Neuronal stem cell (in vitro differentiated cells): ENCODE measurements around the gene POMGNT1.
"Not testable (repeated sequence)": the region's sequence is repeated elsewhere in the genome, so short reads cannot be mapped to it uniquely, and the experiment has no call there.

ENCODE experiments used
- DNase-seq: peaks from one replicate; pipeline ENCODE4 v3.0.0-alpha.2; 2013; ENCODE audit warnings: low spot score
- H2AFZ ChIP-seq: one replicate; pipeline ENCODE4 v1.6.1; 2013; ENCODE audit warnings: mild to moderate bottlenecking, low read length, inconsistent platforms
- H2AK5ac ChIP-seq: 2 replicates; pipeline ENCODE4 v1.6.1; 2013; ENCODE audit warnings: low read depth, mild to moderate bottlenecking, inconsistent platforms, low read length, moderate library complexity, mixed read lengths
- H2BK120ac ChIP-seq: 2 replicates; pipeline ENCODE4 v1.6.1; 2013; ENCODE audit warnings: low read depth, mild to moderate bottlenecking, inconsistent platforms, low read length, moderate library complexity, mixed read lengths
- H2BK12ac ChIP-seq: one replicate; pipeline ENCODE4 v1.6.1; 2013; ENCODE audit warnings: low read length, inconsistent platforms
- H2BK15ac ChIP-seq: 2 replicates; pipeline ENCODE4 v1.6.1; 2013; ENCODE audit warnings: mild to moderate bottlenecking, low read length, inconsistent platforms, mixed read lengths
- H2BK5ac ChIP-seq: one replicate; pipeline ENCODE4 v1.6.1; 2013; ENCODE audit warnings: inconsistent platforms, mild to moderate bottlenecking, low read length, moderate library complexity
- H3K14ac ChIP-seq: one replicate; pipeline ENCODE4 v1.6.1; 2013; ENCODE audit warnings: low read length, inconsistent platforms
- H3K18ac ChIP-seq: 2 replicates; pipeline ENCODE4 v1.6.1; 2013; ENCODE audit warnings: low read length, inconsistent platforms
- H3K23ac ChIP-seq: 2 replicates; pipeline ENCODE4 v1.6.1; 2013; ENCODE audit warnings: low read depth, mild to moderate bottlenecking, mixed read lengths, low read length, inconsistent platforms; ENCODE audit not compliant: poor library complexity
- H3K27ac ChIP-seq: replicated peaks from 3 replicates; pipeline ENCODE4 v1.5.1; 2013; ENCODE audit warnings: low read length, inconsistent platforms
- H3K27me3 ChIP-seq, 3 experiments: 2 replicates each; pipeline ENCODE4 v1.6.1; 2013; ENCODE audit warnings: low read length in 3 of 3, mild to moderate bottlenecking in 2 of 3, inconsistent platforms in 1 of 3, low read depth in 1 of 3, mixed read lengths in 1 of 3, moderate library complexity in 1 of 3; ENCODE audit not compliant: control insufficient read depth in 3 of 3, insufficient read depth in 3 of 3
- H3K36me3 ChIP-seq, 2 donors: replicated peaks in 1 of 2; 2 replicates each; pipeline ENCODE4 v1.6.1; 2013; ENCODE audit warnings: low read length in 2 of 2; ENCODE audit not compliant: control insufficient read depth in 2 of 2, insufficient read depth in 2 of 2
- H3K4ac ChIP-seq: 2 replicates; pipeline ENCODE4 v1.6.1; 2013; ENCODE audit warnings: inconsistent platforms, mild to moderate bottlenecking, low read length, moderate library complexity
- H3K4me1 ChIP-seq, 2 donors: 1 replicate in 1 of 2; 2 replicates in 1 of 2; pipeline ENCODE4 v1.6.1; 2013; ENCODE audit warnings: low read length in 2 of 2, low read depth in 1 of 2; ENCODE audit not compliant: control insufficient read depth in 2 of 2, insufficient read depth in 1 of 2
- H3K4me2 ChIP-seq: one replicate; pipeline ENCODE4 v1.6.1; 2013; ENCODE audit warnings: mild to moderate bottlenecking, low read length, inconsistent platforms; ENCODE audit not compliant: insufficient read depth, poor library complexity, severe bottlenecking
- H3K4me3 ChIP-seq, 2 donors: 2 replicates each; pipeline ENCODE4 v1.5.1; 2013; ENCODE audit warnings: low read length in 2 of 2, mild to moderate bottlenecking in 2 of 2, inconsistent platforms in 1 of 2, moderate library complexity in 1 of 2
- H3K79me1 ChIP-seq: one replicate; pipeline ENCODE4 v1.6.1; 2013; ENCODE audit warnings: low read depth, mild to moderate bottlenecking, inconsistent platforms, low read length, moderate library complexity
- H3K9ac ChIP-seq: one replicate; pipeline ENCODE4 v1.6.1; 2013; ENCODE audit warnings: mild to moderate bottlenecking, low read depth, low read length, inconsistent platforms; ENCODE audit not compliant: poor library complexity
- H3K9me3 ChIP-seq, 2 donors: replicated peaks in 1 of 2; 2 replicates each; pipeline versions ENCODE3 to v1.6.1; 2013; ENCODE audit warnings: low read length in 2 of 2, mild to moderate bottlenecking in 2 of 2, inconsistent platforms in 1 of 2, low read depth in 1 of 2, mixed read lengths in 1 of 2, moderate library complexity in 1 of 2; ENCODE audit not compliant: control insufficient read depth in 2 of 2, insufficient read depth in 1 of 2
- H4K8ac ChIP-seq: one replicate; pipeline ENCODE4 v1.6.1; 2013; ENCODE audit warnings: low read depth, mild to moderate bottlenecking, inconsistent platforms, low read length, moderate library complexity
- H4K91ac ChIP-seq: one replicate; pipeline ENCODE4 v1.6.1; 2013; ENCODE audit warnings: low read length, low read depth, mild to moderate bottlenecking, inconsistent platforms; ENCODE audit not compliant: poor library complexity
- WGBS, 2 donors: extraction: QIAGEN DNeasy Blood & Tissue Kit; methylation state at CpG; one replicate each; pipeline ENCODE4 v1.1.7; 2013; ENCODE audit warnings: missing lambda C conversion rate in 2 of 2, mixed read lengths in 1 of 2; ENCODE audit not compliant: insufficient read length in 2 of 2, insufficient replicate concordance in 1 of 2; ENCODE audit errors: extremely low coverage in 2 of 2; 5-methylcytosine and 5-hydroxymethylcytosine counted together

POMGNT1 gene

DNA sequence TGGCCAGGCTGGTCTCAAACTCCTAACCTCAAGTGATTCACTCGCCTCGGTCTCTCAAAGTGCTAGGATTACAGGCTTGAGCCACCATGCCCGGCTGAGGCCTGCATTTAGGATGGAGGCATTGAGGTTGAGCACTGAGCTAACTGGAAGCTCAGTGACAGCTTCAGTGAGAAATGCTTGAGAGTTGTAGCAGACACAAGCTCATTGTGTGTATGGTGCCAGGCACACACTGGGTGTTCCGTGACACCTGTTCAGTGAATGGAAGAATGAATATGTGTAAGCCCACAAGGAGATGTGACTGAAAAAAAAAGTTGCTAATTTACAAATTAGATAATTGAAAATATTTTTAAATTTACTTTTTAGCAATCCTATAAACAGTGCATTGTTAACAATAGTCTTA, 26.7 kb upstream of the POMGNT1 start:
- Histone ChIP-seq H3K18ac (no peak overlapping the region), H2BK5ac (no peak overlapping the region), H3K4ac (no peak overlapping the region), H3K27me3 (no peaks in the 10 kb centered on the region), H3K9me3 (no peaks in the 10 kb centered on the region), H3K36me3 (no peaks in the 10 kb centered on the region), H3K14ac (no peak overlapping the region), H3K79me1 (no peaks in the 10 kb centered on the region), H3K23ac (no peak overlapping the region), H2BK12ac (no peak overlapping the region), H2BK15ac (no peak overlapping the region), H3K4me2 (no peak overlapping the region), H2AFZ (no peak overlapping the region), H2BK120ac (no peak overlapping the region), H3K9ac (no peak overlapping the region), H3K4me1 (peaks cover 21 to 28% of the 10 kb centered on the region in 2 donors), H3K4me3 (no peak overlapping the region), H2AK5ac (no peak overlapping the region), H4K91ac (no peak overlapping the region), H4K8ac (no peak overlapping the region), H3K27ac (no peak overlapping the region)
- DNase-seq, result no peak
- no CpG with 5 or more reads among the region's 4 CpGs for WGBS, 2 donors

DNA sequence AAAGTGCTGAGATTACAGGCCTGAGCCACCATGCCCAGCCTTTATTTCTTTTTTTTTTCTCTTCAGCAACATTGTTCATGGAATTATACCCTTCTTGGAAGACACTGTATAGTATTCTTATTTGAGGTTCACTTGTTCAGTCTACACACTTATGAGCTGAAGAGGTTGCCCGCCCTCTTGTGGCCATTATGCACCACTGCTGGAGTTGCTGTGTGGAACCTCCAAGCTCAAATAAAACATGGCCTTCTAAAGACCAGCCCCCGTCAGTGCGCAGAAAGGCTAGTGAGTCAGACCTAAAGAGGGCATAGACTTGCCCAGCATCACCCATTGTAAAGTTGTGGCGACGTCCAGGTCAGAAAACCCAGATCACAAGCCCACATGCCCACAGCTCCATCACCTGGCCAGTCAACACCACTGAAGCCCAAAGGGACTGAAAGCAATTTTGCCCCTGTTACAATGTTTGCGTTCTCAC, 25.3 kb upstream of the POMGNT1 start:
- peak; percentile 71 for DNase-seq
- Histone ChIP-seq H3K4me3 (no peak overlapping the region), H2BK120ac (no peak overlapping the region), H2AK5ac (peak overlapping the region; percentile 21), H3K27ac (peak overlapping the region; percentile 19), H3K79me1 (no peaks in the 10 kb centered on the region), H3K18ac (peak overlapping the region; percentile 74), H3K9ac (no peak overlapping the region), H3K23ac (no peak overlapping the region), H3K9me3 (peaks cover 0 to 1% of the 10 kb centered on the region in 2 donors), H4K91ac (no peak overlapping the region), H2BK5ac (no peak overlapping the region), H3K14ac (no peak overlapping the region), H3K27me3 (no peaks in the 10 kb centered on the region), H4K8ac (no peak overlapping the region), H3K4ac (no peak overlapping the region), H3K4me1 (peaks cover 24 to 28% of the 10 kb centered on the region in 2 donors), H2AFZ (peak overlapping the region; percentile 72), H3K36me3 (no peaks in the 10 kb centered on the region), H3K4me2 (no peak overlapping the region), H2BK15ac (peak overlapping the region; percentile 24), H2BK12ac (no peak overlapping the region)
- WGBS, 2 donors, result no CpG with 5 or more reads among the region's 6 CpGs

DNA sequence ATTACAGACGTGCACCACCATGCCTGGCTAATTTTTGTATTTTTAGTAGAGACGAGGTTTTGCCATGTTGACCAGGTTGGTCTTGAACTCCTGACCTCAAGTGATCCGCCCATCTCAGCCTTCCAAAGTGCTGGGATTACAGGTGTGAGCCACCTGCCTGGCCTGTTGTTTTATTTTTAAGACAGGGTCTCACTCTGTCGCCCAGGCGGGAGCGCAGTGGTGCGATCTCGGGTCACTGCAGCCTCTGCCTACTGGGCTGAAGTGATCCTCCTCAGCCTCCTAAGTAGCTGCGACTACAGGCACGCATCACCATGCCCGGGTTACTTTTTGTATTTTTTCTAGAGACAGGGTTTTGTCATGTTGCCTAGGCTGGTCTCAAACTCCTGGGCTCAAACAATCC, 24.8 kb upstream of the POMGNT1 start:
- H3K4me3 ChIP-seq, H2AFZ ChIP-seq, H3K4me2 ChIP-seq, H3K4ac ChIP-seq, H2BK120ac ChIP-seq, DNase-seq, H3K36me3 ChIP-seq, H3K9me3 ChIP-seq, H4K91ac ChIP-seq, H3K23ac ChIP-seq, H2BK5ac ChIP-seq, H4K8ac ChIP-seq, H3K79me1 ChIP-seq, H3K14ac ChIP-seq, H3K27me3 ChIP-seq, H3K9ac ChIP-seq, H3K27ac ChIP-seq, H2BK12ac ChIP-seq: not testable (repeated sequence)
- peak overlapping the region; percentile 21 for H2AK5ac ChIP-seq
- H3K4me1 ChIP-seq, result peaks cover 26 to 28% of the 10 kb centered on the region in 2 donors
- peak overlapping the region; percentile 58 for H3K18ac ChIP-seq
- whole genome bisulfite sequencing, 2 donors, result no CpG with 5 or more reads among the region's 11 CpGs
- H2BK15ac ChIP-seq, result peak overlapping the region; percentile 24

DNA sequence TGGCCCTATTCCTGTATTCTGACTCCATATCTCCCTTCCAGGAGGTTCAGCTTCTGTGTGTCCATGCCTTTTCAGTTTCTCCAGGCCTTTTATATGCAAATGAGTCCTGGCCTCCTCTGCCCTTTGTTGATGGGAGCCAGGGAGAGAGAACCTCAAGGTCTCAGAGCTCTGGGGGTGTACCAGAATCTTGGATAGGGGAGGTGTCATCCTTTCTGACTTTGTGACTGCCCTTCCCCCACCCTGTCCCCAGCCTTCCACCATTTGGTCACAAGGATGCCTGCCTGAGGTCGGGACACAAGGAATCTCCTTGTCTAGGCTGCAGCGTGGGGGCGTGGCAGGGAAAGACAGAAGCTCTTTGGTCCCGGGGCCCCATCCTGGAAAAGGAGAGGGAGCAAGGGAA, 23.5 kb upstream of the POMGNT1 start:
- Histone ChIP-seq H3K79me1 (no peaks in the 10 kb centered on the region), H2AK5ac (no peak overlapping the region), H2BK12ac (no peak overlapping the region), H3K4me1 (peaks cover 26 to 28% of the 10 kb centered on the region in 2 donors), H3K4me3 (no peak overlapping the region), H2AFZ (peak overlapping the region; percentile 72), H3K4ac (no peak overlapping the region), H3K4me2 (peak overlapping the region; percentile 21), H2BK15ac (no peak overlapping the region), H4K91ac (no peak overlapping the region), H3K18ac (peak overlapping the region; percentile 73), H3K9ac (no peak overlapping the region), H3K27me3 (no peaks in the 10 kb centered on the region), H3K27ac (peak overlapping the region; percentile 79), H4K8ac (no peak overlapping the region), H3K36me3 (no peaks in the 10 kb centered on the region), H2BK120ac (no peak overlapping the region), H3K14ac (no peak overlapping the region), H2BK5ac (peak overlapping the region; percentile 18), H3K23ac (no peak overlapping the region), H3K9me3 (peaks cover 0 to 1% of the 10 kb centered on the region in 2 donors)
- WGBS, 2 donors, result no CpG with 5 or more reads among the region's 4 CpGs
- peak; percentile 63 for DNase-seq
